ENCODE data around the gene EPO.

EPO gene

DNA sequence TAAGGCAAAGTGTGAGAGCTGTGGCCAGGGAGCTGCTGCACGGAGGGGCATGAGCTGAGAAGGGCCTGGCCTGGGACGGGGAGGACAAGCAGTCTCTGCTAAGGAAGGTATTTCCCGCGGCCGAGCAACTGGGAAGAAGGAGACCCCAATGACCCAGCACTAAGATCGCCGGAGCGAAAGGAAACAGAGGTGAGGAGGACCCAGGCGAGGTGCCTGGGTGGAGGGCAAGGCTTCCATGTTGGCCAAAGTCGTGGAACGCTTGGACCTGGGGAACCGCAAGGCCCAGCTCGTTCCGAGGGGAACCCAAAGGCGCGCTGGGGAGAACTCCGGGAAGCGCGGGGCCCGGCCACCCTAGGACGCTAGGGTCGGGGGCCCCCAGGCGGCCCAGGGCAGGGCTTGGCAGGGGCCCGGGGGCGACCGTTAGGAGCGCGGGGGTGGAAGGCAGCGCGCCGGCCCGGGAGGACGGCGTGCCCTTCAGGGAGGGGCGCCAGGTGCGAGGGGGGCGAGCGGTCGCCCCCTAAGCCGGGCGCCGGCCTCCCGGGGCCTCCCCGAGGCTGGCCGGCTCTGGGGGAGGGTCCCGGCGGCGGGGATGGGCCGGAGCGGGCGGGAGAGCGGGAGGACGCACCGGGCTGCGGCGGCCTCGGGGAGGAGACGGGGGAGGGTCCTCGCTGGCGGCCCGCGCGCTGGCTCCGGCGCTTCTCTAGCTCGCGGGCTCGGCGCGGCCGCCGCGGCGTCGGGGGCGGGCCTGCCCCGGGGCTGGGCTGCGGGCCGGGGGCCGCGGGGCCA lies 26.8 kb upstream of the EPO start:
- Histone ChIP-seq H3K27me3 (ENCODE audit: insufficient read depth, low read length, poor library complexity) (no peaks in the 10 kb centered on the region), H3K36me3 (ENCODE audit: insufficient read depth, low read length) (peaks cover 36% of the 10 kb centered on the region), H3K4me2 (ENCODE audit: insufficient read depth, low read length) (peak overlapping the region; percentile 86), H3K27ac (ENCODE audit: low read length) (peak overlapping the region; percentile 72), H3K4me1 (ENCODE audit: insufficient read depth, low read length) (peaks cover 42% of the 10 kb centered on the region), H4K20me1 (ENCODE audit: insufficient read depth, low read length) (peaks cover 47% of the 10 kb centered on the region), H3K4me3 (ENCODE audit: low read depth in 1 of 2, low read length in 2 of 2) (peak overlapping the region; percentile 93 to 99), H2AFZ (ENCODE audit: low read depth, low read length) (no peak overlapping the region), H3K9me3 (ENCODE audit: insufficient read depth, low read length, severe bottlenecking) (no peaks in the 10 kb centered on the region), H3K9ac (ENCODE audit: low read depth, low read length) (peak overlapping the region; percentile 84), H3K79me2 (ENCODE audit: insufficient read depth, low read length) (peaks cover 52% of the 10 kb centered on the region)
- DNase-seq (no peak), ATAC-seq (ENCODE audit: insufficient read depth, low read depth) (peak; percentile 22; the same call in 2 of the 3 replicates)
- no peak for TF ChIP-seq EZH2 (IDR thresholded peaks at IDR 0.05; ENCODE audit: borderline replicate concordance, low read depth, low read length, severe bottlenecking)
- TF ChIP-seq, protein P1, sequence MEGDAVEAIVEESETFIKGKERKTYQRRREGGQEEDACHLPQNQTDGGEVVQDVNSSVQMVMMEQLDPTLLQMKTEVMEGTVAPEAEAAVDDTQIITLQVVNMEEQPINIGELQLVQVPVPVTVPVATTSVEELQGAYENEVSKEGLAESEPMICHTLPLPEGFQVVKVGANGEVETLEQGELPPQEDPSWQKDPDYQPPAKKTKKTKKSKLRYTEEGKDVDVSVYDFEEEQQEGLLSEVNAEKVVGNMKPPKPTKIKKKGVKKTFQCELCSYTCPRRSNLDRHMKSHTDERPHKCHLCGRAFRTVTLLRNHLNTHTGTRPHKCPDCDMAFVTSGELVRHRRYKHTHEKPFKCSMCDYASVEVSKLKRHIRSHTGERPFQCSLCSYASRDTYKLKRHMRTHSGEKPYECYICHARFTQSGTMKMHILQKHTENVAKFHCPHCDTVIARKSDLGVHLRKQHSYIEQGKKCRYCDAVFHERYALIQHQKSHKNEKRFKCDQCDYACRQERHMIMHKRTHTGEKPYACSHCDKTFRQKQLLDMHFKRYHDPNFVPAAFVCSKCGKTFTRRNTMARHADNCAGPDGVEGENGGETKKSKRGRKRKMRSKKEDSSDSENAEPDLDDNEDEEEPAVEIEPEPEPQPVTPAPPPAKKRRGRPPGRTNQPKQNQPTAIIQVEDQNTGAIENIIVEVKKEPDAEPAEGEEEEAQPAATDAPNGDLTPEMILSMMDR (IDR thresholded peaks at IDR 0.05; ENCODE audit: borderline replicate concordance, extremely low read depth, low read length, poor library complexity, severe bottlenecking), result no peak

DNA sequence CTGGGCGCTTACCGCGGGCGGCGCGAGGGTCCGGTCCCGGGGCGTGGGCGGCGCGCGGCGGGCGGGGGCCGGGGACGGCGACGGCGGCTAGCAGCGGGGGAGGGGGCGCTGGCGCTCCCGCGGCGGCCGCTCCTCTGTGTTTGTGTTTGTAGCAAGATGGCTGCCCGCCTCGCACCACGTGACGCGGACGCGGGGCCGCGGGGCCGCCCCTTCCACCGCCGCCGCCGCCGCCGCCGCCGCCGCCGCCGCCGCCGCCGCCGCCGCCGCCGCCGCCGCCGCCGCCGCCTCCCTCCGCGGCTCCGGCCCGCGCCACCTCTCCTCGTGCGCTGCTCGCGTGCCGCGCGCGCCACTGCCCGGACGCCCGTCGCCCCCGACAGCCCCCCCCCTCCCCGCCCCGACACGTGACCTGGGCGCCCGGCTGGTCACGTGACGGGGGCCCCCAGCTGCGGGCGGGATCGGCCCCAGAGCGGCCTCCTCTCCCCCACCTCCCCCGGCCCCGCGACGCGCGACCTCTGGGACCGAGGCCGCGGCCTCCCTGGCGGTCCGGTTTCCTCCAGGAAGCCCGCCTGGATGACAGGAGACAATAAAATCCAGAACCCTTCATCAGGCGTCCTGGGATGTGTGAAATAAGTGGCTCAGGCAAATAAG lies 26.0 kb upstream of the EPO start, which contains the start of gene GIGYF1:
TSS of gene GIGYF1 (minus strand) at position 153 of the 648 bp plus-strand sequence. CDS start 6,012 bp downstream, outside the sequence.
- peak within 1 kb of the TSS; percentile 72 for H3K27ac ChIP-seq (ENCODE audit: low read length)
- H3K4me3 ChIP-seq (ENCODE audit: low read depth in 1 of 2, low read length in 2 of 2), result peak within 1 kb of the TSS; percentile 93 to 99
- H3K36me3 ChIP-seq (ENCODE audit: insufficient read depth, low read length), result peaks cover 29% of the 10 kb centered on the region
- peak within 1 kb of the TSS; percentile 84 for H3K9ac ChIP-seq (ENCODE audit: low read depth, low read length)
- TF ChIP-seq EZH2 (IDR thresholded peaks at IDR 0.05; ENCODE audit: borderline replicate concordance, low read depth, low read length, severe bottlenecking), result no peak
- TF ChIP-seq, protein P1 (IDR thresholded peaks at IDR 0.05; ENCODE audit: borderline replicate concordance, extremely low read depth, low read length, poor library complexity, severe bottlenecking), result no peak
- peaks cover 41% of the 10 kb centered on the region for H3K4me1 ChIP-seq (ENCODE audit: insufficient read depth, low read length)
- H3K4me2 ChIP-seq (ENCODE audit: insufficient read depth, low read length), result peak within 1 kb of the TSS; percentile 86
- H3K9me3 ChIP-seq (ENCODE audit: insufficient read depth, low read length, severe bottlenecking), result no peaks in the 10 kb centered on the region
- no peaks in the 10 kb centered on the region for H3K27me3 ChIP-seq (ENCODE audit: insufficient read depth, low read length, poor library complexity)
- peak within 1 kb of the TSS; percentile 78 for H2AFZ ChIP-seq (ENCODE audit: low read depth, low read length)
- H3K79me2 ChIP-seq (ENCODE audit: insufficient read depth, low read length), result peaks cover 45% of the 10 kb centered on the region
- ATAC-seq (ENCODE audit: insufficient read depth, low read depth) (peak; percentile 36), DNase-seq (peak; percentile 71)
- peaks cover 40% of the 10 kb centered on the region for H4K20me1 ChIP-seq (ENCODE audit: insufficient read depth, low read length)

DNA sequence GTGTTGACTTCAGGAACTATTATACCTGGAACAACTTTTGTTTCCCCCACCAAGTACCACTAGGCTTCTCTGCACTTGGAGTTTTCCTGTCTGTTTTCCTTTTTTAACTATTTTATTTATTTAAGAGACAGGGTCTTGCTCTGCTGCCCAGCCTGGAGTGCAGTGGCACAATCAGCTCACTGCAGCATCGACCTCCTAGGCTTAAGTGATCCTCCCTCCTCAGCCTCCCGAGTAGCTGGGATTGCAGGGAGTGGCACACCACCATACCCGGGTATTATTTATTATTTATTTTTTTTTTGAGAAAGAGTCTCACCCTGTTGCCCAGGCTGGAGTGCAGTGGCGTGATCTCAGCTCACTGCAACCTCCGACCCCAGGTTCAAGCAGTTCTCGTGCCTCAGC lies 24.1 kb upstream of the EPO start:
- Histone ChIP-seq H3K4me3 (ENCODE audit: low read depth in 1 of 2, low read length in 2 of 2) (no peak overlapping the region), H3K27me3 (ENCODE audit: insufficient read depth, low read length, poor library complexity) (peaks cover 4% of the 10 kb centered on the region), H3K4me2 (ENCODE audit: insufficient read depth, low read length) (no peak overlapping the region), H3K79me2 (ENCODE audit: insufficient read depth, low read length) (peaks cover 26% of the 10 kb centered on the region), H3K27ac (ENCODE audit: low read length) (no peak overlapping the region), H4K20me1 (ENCODE audit: insufficient read depth, low read length) (peaks cover 22% of the 10 kb centered on the region), H3K9ac (ENCODE audit: low read depth, low read length) (no peak overlapping the region), H2AFZ (ENCODE audit: low read depth, low read length) (no peak overlapping the region), H3K36me3 (ENCODE audit: insufficient read depth, low read length) (peaks cover 12% of the 10 kb centered on the region; the same call in 1 of the 2 replicates), H3K4me1 (ENCODE audit: insufficient read depth, low read length) (peaks cover 29% of the 10 kb centered on the region), H3K9me3 (ENCODE audit: insufficient read depth, low read length, severe bottlenecking) (no peaks in the 10 kb centered on the region)
- ATAC-seq (ENCODE audit: insufficient read depth, low read depth) (no peak), DNase-seq (no peak)
- no peak for TF ChIP-seq EZH2 (IDR thresholded peaks at IDR 0.05; ENCODE audit: borderline replicate concordance, low read depth, low read length, severe bottlenecking)
- TF ChIP-seq, protein P1 (IDR thresholded peaks at IDR 0.05; ENCODE audit: borderline replicate concordance, extremely low read depth, low read length, poor library complexity, severe bottlenecking), result no peak
